HK-2 (cell line): ENCODE measurements around the gene RSAD1.
"Not testable (repeated sequence)": the region's sequence is repeated elsewhere in the genome, so short reads cannot be mapped to it uniquely, and the experiment has no call there.

Experiments used
- DNase-seq: peaks from one replicate; pipeline ENCODE4 v3.0.0-alpha.2; 2018; ENCODE audit not compliant: unreplicated experiment

The RSAD1 gene

GRCh38 chr17:50472286-50472685 lies 6.4 kb upstream of the RSAD1 start:
- no peak for DNase-seq

GRCh38 chr17:50472761-50473161 lies 5.9 kb upstream of the RSAD1 start:
- DNase-seq: not testable (repeated sequence)

GRCh38 chr17:50473901-50474300 lies 4.8 kb upstream of the RSAD1 start:
- no peak for DNase-seq

- no peak for DNase-seq
Measured at GRCh38 chr17:50474523-50474922, 4.1 kb upstream of the RSAD1 start.

- no peak for DNase-seq
Measured at GRCh38 chr17:50475362-50475761, 3.3 kb upstream of the RSAD1 start.

- not testable (repeated sequence) for DNase-seq
Measured at GRCh38 chr17:50475775-50476544, 2.7 kb upstream of the RSAD1 start.

GRCh38 chr17:50476545-50477315 lies 1.9 kb upstream of the RSAD1 start:
- DNase-seq: no peak

GRCh38 chr17:50477976-50478375 lies 684 bp upstream of the RSAD1 start:
- no peak for DNase-seq

GRCh38 chr17:50479522-50480141 lies 972 bp downstream of the RSAD1 start:
- peak; percentile 75 for DNase-seq

- DNase-seq: no peak
Measured at GRCh38 chr17:50480142-50480764, 1.6 kb downstream of the RSAD1 start.

- no peak for DNase-seq
Measured at GRCh38 chr17:50480854-50481490, 2.3 kb downstream of the RSAD1 start.

GRCh38 chr17:50481648-50482047 lies 3.0 kb downstream of the RSAD1 start:
- DNase-seq: no peak

GRCh38 chr17:50482110-50482509 lies 3.5 kb downstream of the RSAD1 start:
- DNase-seq: no peak

- peak; percentile 94 for DNase-seq
Measured at GRCh38 chr17:50482516-50482915, 3.9 kb downstream of the RSAD1 start.

GRCh38 chr17:50483266-50483665 lies 4.6 kb downstream of the RSAD1 start:
- DNase-seq: no peak

GRCh38 chr17:50484386-50485155 lies 5.9 kb downstream of the RSAD1 start:
- no peak for DNase-seq

GRCh38 chr17:50487213-50488096 lies 8.8 kb downstream of the RSAD1 start:
- no peak for DNase-seq

- no peak for DNase-seq
Measured at GRCh38 chr17:50488880-50489279, 10.2 kb downstream of the RSAD1 start.

- no peak for DNase-seq
Measured at GRCh38 chr17:50491505-50491904, 12.8 kb downstream of the RSAD1 start.

GRCh38 chr17:50492214-50492613 lies 13.6 kb downstream of the RSAD1 start:
- no peak for DNase-seq
